Heart left ventricle (tissue), 13 donors: ENCODE data around the gene ARHGAP26.

Experiments used
- POLR2A ChIP-seq, 2 donors: fragments of 450-650 bp; IDR thresholded peaks; one replicate each; pipeline ENCODE4 v1.6.1; 2017; ENCODE audit warnings: antibody characterized with exemption in 2 of 2, mild to moderate bottlenecking in 2 of 2, moderate library complexity in 2 of 2
- TF ChIP-seq, protein P1 (sequence below), 12 donors: fragments of 200-600 bp; sonication (generic) in 4 of 12; IDR thresholded peaks; one replicate each; pipeline versions ENCODE4 v1.5.0 to v1.8.0; 2018 to 2022; ENCODE audit warnings: antibody characterized with exemption in 12 of 12, mild to moderate bottlenecking in 5 of 12
- donor health status: ischemic (EF 13 %, LVEDD 7.1; RV severe dilation, severe dysfunction).
- donor health status: DM: no; HTN: yes; CAD: no.
- donor health status: DM: no; HTN: no; CAD: no.
- donor health status: ischemic (EF 25% LVEDD 6.9; RV normal size, moderate dysfunction).
- donor health status: ischemic (EF 25% LVEDD 5.7; RV mildly dilated, moderate dysfunction).
- donor health status: ischemic (EF 35%, LVEDD 5.7; RV mildly dilated, moderate dysfunction).
- donor health status: nonischemic (EF 11% LVEDD 7.7; RV severe dilation, severe dysfunction).
- donor health status: DM: yes; HTN: yes; CAD: no.
- donor health status: PGD.
- donor health status: ischemic (EF 29% LVEDD 5.4; RV normal size, mild dysfunction).
- donor health status: nonischemic (EF 23%, LVEDD 6.1; RV moderate dilation, normal function).

DNA sequence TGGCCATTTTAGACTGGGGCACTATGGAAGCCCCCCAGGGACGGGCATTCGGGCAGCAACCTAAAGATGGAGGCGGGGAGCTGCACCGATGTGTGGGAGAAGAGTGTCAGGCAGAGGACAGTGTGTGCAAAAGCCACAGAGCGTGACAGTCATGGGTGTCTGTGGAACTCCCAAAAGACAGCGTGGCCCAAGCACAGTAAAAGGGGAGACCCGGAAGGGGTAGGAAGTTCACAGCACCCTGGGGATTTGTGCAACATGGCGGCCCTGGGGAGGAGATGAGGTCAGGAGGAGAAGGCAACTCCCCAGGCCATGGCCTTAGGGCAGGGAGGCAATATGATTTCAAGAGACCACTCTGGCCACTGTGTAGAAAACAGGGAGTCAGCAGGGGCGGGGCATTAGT, 45.4 kb upstream of the ARHGAP26 start:
- TF ChIP-seq, protein P1, sequence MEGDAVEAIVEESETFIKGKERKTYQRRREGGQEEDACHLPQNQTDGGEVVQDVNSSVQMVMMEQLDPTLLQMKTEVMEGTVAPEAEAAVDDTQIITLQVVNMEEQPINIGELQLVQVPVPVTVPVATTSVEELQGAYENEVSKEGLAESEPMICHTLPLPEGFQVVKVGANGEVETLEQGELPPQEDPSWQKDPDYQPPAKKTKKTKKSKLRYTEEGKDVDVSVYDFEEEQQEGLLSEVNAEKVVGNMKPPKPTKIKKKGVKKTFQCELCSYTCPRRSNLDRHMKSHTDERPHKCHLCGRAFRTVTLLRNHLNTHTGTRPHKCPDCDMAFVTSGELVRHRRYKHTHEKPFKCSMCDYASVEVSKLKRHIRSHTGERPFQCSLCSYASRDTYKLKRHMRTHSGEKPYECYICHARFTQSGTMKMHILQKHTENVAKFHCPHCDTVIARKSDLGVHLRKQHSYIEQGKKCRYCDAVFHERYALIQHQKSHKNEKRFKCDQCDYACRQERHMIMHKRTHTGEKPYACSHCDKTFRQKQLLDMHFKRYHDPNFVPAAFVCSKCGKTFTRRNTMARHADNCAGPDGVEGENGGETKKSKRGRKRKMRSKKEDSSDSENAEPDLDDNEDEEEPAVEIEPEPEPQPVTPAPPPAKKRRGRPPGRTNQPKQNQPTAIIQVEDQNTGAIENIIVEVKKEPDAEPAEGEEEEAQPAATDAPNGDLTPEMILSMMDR (IDR thresholded peaks at IDR 0.05) = no peak
- TF ChIP-seq POLR2A (IDR thresholded peaks at IDR 0.05) = no peak
